CD4-positive, alpha-beta T cell (primary cell): ENCODE results near the gene DENND5B. TPM values are rescaled to one million over a fixed set of nuclear protein-coding genes. Genes with fewer than 3 reads are reported as not detected.

Experiments used
- ATAC-seq: fragments of 200-7000 bp; cut with Tn5 transposase; one replicate; pipeline ENCODE4 v1.10.0; 2022; ENCODE audit warnings: mild to moderate bottlenecking; ENCODE audit not compliant: poor library complexity
- CTCF ChIA-PET: fragments of 350-600 bp; sonication (Branson Sonifier 250); formaldehyde crosslinking; loops from one replicate; lab custom pipeline; 2021; ENCODE audit warnings: antibody characterized with exemption, inconsistent platforms; lab: Charles Lee
- POLR2A ChIA-PET: fragments of 350-600 bp; sonication (Branson Sonifier 250); formaldehyde crosslinking; loops from one replicate; lab custom pipeline; 2021; ENCODE audit warnings: antibody characterized with exemption, inconsistent platforms; lab: Charles Lee
- DNase-seq, 14 experiments: peaks; one replicate each; pipeline ENCODE4 v3.0.0-alpha.2; 2013 to 2020; ENCODE audit warnings: mixed read lengths in 2 of 14
- H3K27ac ChIP-seq, 2 donors: one replicate each; pipeline versions ENCODE4 v1.5.1 to v1.7.0; 2013; ENCODE audit warnings: low read length in 2 of 2, low read depth in 1 of 2, mild to moderate bottlenecking in 1 of 2
- H3K27me3 ChIP-seq, 2 experiments: 1 replicate in 1 of 2; 2 replicates in 1 of 2; pipeline versions ENCODE4 v1.6.1 to v1.7.0; 2013; ENCODE audit warnings: low read length in 2 of 2, control low read depth in 1 of 2, mild to moderate bottlenecking in 1 of 2, moderate library complexity in 1 of 2; ENCODE audit not compliant: insufficient read depth in 2 of 2, control insufficient read depth in 1 of 2
- H3K36me3 ChIP-seq: one replicate; pipeline ENCODE4 v1.6.1; 2013; ENCODE audit warnings: low read length, control low read depth; ENCODE audit not compliant: insufficient read depth
- H3K4me1 ChIP-seq: one replicate; pipeline ENCODE4 v1.6.1; 2013; ENCODE audit warnings: low read length, control low read depth; ENCODE audit not compliant: insufficient read depth
- H3K4me3 ChIP-seq: one replicate; pipeline ENCODE4 v1.5.1; 2013; ENCODE audit warnings: mild to moderate bottlenecking, low read length, moderate library complexity
- H3K9me3 ChIP-seq, 2 experiments: 1 replicate in 1 of 2; 2 replicates in 1 of 2; pipeline versions ENCODE4 v1.6.1 to v1.7.0; 2013; ENCODE audit warnings: low read length in 2 of 2, mild to moderate bottlenecking in 2 of 2, control low read depth in 1 of 2, moderate library complexity in 1 of 2; ENCODE audit not compliant: control insufficient read depth in 1 of 2, insufficient read depth in 1 of 2
- H3K27ac Mint-ChIP-seq: one replicate; pipeline ENCODE4 v1.8.0; 2020; ENCODE audit warnings: mixed read lengths
- H3K27me3 Mint-ChIP-seq: one replicate; pipeline ENCODE4 v1.8.0; 2021; ENCODE audit warnings: mixed read lengths
- H3K36me3 Mint-ChIP-seq: one replicate; pipeline ENCODE4 v1.8.0; 2021; ENCODE audit warnings: low read depth, mixed read lengths
- H3K4me1 Mint-ChIP-seq: one replicate; pipeline ENCODE4 v1.8.0; 2021; ENCODE audit warnings: low read depth, mixed read lengths
- H3K4me3 Mint-ChIP-seq: one replicate; pipeline ENCODE4 v1.8.0; 2020; ENCODE audit warnings: mild to moderate bottlenecking, mixed read lengths
- H3K9me3 Mint-ChIP-seq: one replicate; pipeline ENCODE4 v1.8.0; 2020; ENCODE audit warnings: mixed read lengths
- intact Hi-C, 2 experiments: fragments of 100-400 bp; cut with DNase I in 1 of 2; cut with micrococcal nuclease in 1 of 2; formaldehyde crosslinking; loops; one replicate each; pipeline versions ENCODE4 v1.15.1 to v1.9.0; 2023 to 2025; cut with DNase I, micrococcal nuclease
- total RNA-seq, 174 experiments: library from RNA in 2 of 174; stranded (reverse) in 2 of 174; gene quantifications; one replicate each; pipeline ENCODE4 v1.2.3 and lab custom pipeline; 2021 to 2026
- TF ChIP-seq, protein P1 (sequence below): fragments of 200-600 bp; IDR thresholded peaks from one replicate; pipeline ENCODE4 v1.8.0; 2022; ENCODE audit warnings: antibody characterized with exemption, mild to moderate bottlenecking

Gene DENND5B
- total RNA-seq, 2 experiments from 2014 or later = 0.22 to 0.25 TPM

DNA sequence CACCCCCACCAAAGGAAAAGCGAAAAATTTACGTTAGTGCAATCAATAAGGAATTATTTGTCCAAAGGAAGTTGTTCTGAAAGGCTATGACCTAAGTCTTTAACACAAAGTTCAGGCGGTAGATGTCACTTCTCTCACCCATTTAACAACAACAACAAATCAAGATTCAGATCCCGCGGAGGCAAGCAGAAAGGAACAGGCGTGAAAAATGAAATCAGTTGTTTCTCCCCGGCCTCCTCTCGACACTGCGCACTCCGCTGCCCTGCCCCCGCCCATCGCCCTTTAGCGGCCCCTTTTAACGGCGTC, 1.4 kb downstream of the DENND5B start:
- Mint-ChIP-seq H3K4me3 (peak overlapping the region; percentile 78), H3K4me1 (peaks cover 13% of the 10 kb centered on the region), H3K36me3 (no peaks in the 10 kb centered on the region), H3K27ac (no peak overlapping the region), H3K27me3 (peaks cover 70% of the 10 kb centered on the region), H3K9me3 (no peaks in the 10 kb centered on the region)
- peak in 1 of 14 experiments; percentile 5 for DNase-seq
- TF ChIP-seq, protein P1, sequence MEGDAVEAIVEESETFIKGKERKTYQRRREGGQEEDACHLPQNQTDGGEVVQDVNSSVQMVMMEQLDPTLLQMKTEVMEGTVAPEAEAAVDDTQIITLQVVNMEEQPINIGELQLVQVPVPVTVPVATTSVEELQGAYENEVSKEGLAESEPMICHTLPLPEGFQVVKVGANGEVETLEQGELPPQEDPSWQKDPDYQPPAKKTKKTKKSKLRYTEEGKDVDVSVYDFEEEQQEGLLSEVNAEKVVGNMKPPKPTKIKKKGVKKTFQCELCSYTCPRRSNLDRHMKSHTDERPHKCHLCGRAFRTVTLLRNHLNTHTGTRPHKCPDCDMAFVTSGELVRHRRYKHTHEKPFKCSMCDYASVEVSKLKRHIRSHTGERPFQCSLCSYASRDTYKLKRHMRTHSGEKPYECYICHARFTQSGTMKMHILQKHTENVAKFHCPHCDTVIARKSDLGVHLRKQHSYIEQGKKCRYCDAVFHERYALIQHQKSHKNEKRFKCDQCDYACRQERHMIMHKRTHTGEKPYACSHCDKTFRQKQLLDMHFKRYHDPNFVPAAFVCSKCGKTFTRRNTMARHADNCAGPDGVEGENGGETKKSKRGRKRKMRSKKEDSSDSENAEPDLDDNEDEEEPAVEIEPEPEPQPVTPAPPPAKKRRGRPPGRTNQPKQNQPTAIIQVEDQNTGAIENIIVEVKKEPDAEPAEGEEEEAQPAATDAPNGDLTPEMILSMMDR = no peak
- Histone ChIP-seq H3K9me3 (peaks cover 0 to 3% of the 10 kb centered on the region in 2 experiments), H3K4me1 (peaks cover 13% of the 10 kb centered on the region), H3K27me3 (peaks cover 31 to 47% of the 10 kb centered on the region in 2 experiments), H3K27ac (no peak overlapping the region), H3K36me3 (no peaks in the 10 kb centered on the region), H3K4me3 (peak overlapping the region; percentile 45)
- ChIA-PET POLR2A (interaction anchor here (0.6 kb wide), 1 partner anchor 405 kb away, joined by 4 read pairs; no protein-coding TSS in a partner anchor), CTCF (no interaction called here)
- ATAC-seq = no peak
- intact Hi-C loops = no loop called here

DNA sequence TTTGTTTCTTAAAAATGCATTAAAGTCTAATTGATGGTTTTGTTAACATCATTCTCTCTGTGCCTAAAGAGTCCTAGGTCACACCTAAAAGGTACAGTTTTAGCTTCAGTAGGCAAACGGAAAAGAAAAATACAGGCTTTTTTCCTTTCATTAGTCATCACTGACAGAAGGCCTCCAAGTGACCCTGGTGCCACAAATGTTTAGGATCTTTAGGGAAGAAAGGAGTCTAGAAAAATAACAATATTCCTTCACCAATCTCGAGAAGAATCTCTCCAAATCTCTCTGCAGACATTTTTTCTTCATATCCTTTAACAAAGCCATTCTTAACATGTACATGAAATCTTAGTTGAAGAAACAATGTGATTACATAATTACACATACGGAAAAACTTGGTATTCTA, 2.0 kb downstream of the DENND5B start:
- ATAC-seq = no peak
- peaks cover 70% of the 10 kb centered on the region for H3K27me3 Mint-ChIP-seq

DNA sequence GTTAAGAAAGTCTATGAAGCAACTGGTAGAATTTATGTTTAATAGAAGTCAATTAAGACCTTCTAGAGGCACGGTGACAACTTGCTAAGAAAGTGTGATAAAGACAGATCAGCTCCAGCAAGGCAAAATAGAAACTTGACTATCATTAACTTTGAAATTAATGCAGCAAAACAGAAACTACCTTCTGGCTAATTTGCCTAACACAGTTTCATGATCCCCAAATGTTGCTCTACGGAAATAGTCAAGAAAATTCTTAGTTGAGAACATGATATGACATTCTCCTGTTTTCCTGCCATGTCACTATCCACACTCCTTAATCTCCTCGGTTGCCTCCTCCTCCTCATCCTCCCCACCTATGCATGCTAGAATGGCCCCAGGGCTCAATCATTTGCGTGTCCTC, 4.2 kb downstream of the DENND5B start:
- Histone ChIP-seq H3K4me3 (no peak overlapping the region), H3K27me3 (peaks cover 23 to 43% of the 10 kb centered on the region in 2 experiments), H3K36me3 (no peaks in the 10 kb centered on the region), H3K4me1 (peaks cover 11% of the 10 kb centered on the region), H3K27ac (no peak overlapping the region), H3K9me3 (peaks cover 0 to 3% of the 10 kb centered on the region in 2 experiments)
- Mint-ChIP-seq H3K9me3 (no peaks in the 10 kb centered on the region), H3K4me1 (peaks cover 12% of the 10 kb centered on the region), H3K4me3 (no peak overlapping the region), H3K27ac (no peak overlapping the region), H3K27me3 (peaks cover 58% of the 10 kb centered on the region), H3K36me3 (no peaks in the 10 kb centered on the region)
- intact Hi-C loops = no loop called here
- ChIA-PET CTCF (interaction anchor here (1.1 kb wide), 1 partner anchor 56 kb away, joined by 3 read pairs; no protein-coding TSS in a partner anchor), POLR2A (no interaction called here)
- DNase-seq (no peak), ATAC-seq (no peak)
- TF ChIP-seq, protein P1 = no peak

More for the DNA sequence above, 2.0 kb downstream of the DENND5B start:
- DNase-seq = no peak
- H3K4me3 ChIP-seq = no peak overlapping the region
- POLR2A ChIA-PET = no interaction called here
- TF ChIP-seq, protein P1 = no peak
- Mint-ChIP-seq H3K36me3 (no peaks in the 10 kb centered on the region), H3K9me3 (no peaks in the 10 kb centered on the region), H3K4me3 (peak overlapping the region; percentile 78), H3K27ac (no peak overlapping the region), H3K4me1 (peaks cover 13% of the 10 kb centered on the region)
- H3K4me1 ChIP-seq = peaks cover 13% of the 10 kb centered on the region
- no peaks in the 10 kb centered on the region for H3K36me3 ChIP-seq
- intact Hi-C loops = no loop called here
- CTCF ChIA-PET = no interaction called here
- H3K27ac ChIP-seq = no peak overlapping the region
- H3K27me3 ChIP-seq = peaks cover 31 to 44% of the 10 kb centered on the region in 2 experiments
- H3K9me3 ChIP-seq = peaks cover 0 to 3% of the 10 kb centered on the region in 2 experiments
